Stomach (tissue), 9 donors: ENCODE results near the gene PKNOX2. TPM values are rescaled to one million over a fixed set of nuclear protein-coding genes. Genes with fewer than 3 reads are reported as not detected.

Source experiments
- DNase-seq, 2 donors: peaks; one replicate each; pipeline versions ENCODE4 v3.0.0 to v3.0.0-alpha.2; 2013 to 2019
- H3K27ac ChIP-seq, 5 donors: fragments of 200-600 bp in 4 of 5; sonication (generic) in 4 of 5; one replicate each; pipeline ENCODE4 v1.5.1; 2013 to 2019; ENCODE audit warnings: mild to moderate bottlenecking in 1 of 5, moderate library complexity in 1 of 5
- H3K27me3 ChIP-seq, 3 donors: fragments of 200-600 bp; sonication (generic); one replicate each; pipeline ENCODE4 v1.5.1; 2017 to 2019; ENCODE audit warnings: mixed run types in 1 of 3
- H3K36me3 ChIP-seq, 4 donors: fragments of 200-600 bp; sonication (generic); 1 replicate in 3 of 4; 2 replicates in 1 of 4; pipeline ENCODE4 v1.5.1; 2016 to 2019
- H3K4me1 ChIP-seq, 4 donors: fragments of 200-600 bp; sonication (generic); one replicate each; pipeline ENCODE4 v1.5.1; 2016 to 2019
- H3K4me3 ChIP-seq, 4 donors: fragments of 200-600 bp; sonication (generic) in 3 of 4; one replicate each; pipeline ENCODE4 v1.5.1; 2016 to 2019; ENCODE audit warnings: mild to moderate bottlenecking in 1 of 4
- H3K9me3 ChIP-seq, 4 donors: fragments of 200-600 bp; sonication (generic); one replicate each; pipeline ENCODE4 v1.5.1; 2016 to 2019
- CTCF ChIP-seq, 7 experiments: fragments of 450-650 bp in 4 of 7; fragments of 200-600 bp in 3 of 7; sonication (generic) in 3 of 7; IDR thresholded peaks; one replicate each; pipeline ENCODE4 v1.5.1; 2016 to 2019; ENCODE audit warnings: antibody characterized with exemption in 7 of 7, control low read depth in 2 of 7, mild to moderate bottlenecking in 1 of 7
- EP300 ChIP-seq: sonication (generic); formaldehyde crosslinking; IDR thresholded peaks from one replicate; pipeline ENCODE4 v1.6.1; 2017; ENCODE audit warnings: antibody characterized with exemption
- POLR2A ChIP-seq, 4 donors: fragments of 450-650 bp; IDR thresholded peaks; one replicate each; pipeline ENCODE4 v1.6.1; 2016; ENCODE audit warnings: antibody characterized with exemption in 4 of 4, control low read depth in 2 of 4, mild to moderate bottlenecking in 1 of 4, moderate library complexity in 1 of 4
- POLR2AphosphoS5 ChIP-seq, 3 donors: sonication (generic); formaldehyde crosslinking; IDR thresholded peaks; one replicate each; pipeline ENCODE4 v1.6.1; 2016; ENCODE audit warnings: antibody characterized with exemption in 3 of 3
- WGBS, 5 donors: extraction: QIAGEN DNeasy Blood & Tissue Kit in 3 of 5; methylation state at CpG; one replicate each; pipeline versions ENCODE4 v1.1.5 to v1.1.7; 2013 to 2018; 5-methylcytosine and 5-hydroxymethylcytosine counted together
- intact Hi-C: fragments of 100-400 bp; cut with DNase I; formaldehyde crosslinking; loops from one replicate; pipeline ENCODE4 v1.15.1; 2023; ENCODE audit warnings: low total_unique reads
- polyA plus RNA-seq, 3 donors: library from polyadenylated mRNA; stranded (reverse); fragments of 200-250 nt; gene quantifications; one replicate each; pipeline ENCODE4 v1.2.3, GENCODE V29; 2013
- total RNA-seq, 5 donors: library from RNA; depleted of rRNA; stranded (reverse); fragments of >200 nt; gene quantifications; one replicate each; pipeline versions ENCODE4 v1.1.0 to v1.2.3, GENCODE V29; 2014 to 2016
- donor health status: healthy with polysubstance abuse.
- donor health status: Bipolar disorder and iron deficiency.
- donor health status: healthy.

The PKNOX2 gene
- total and polyA plus RNA-seq, 8 donors = 0.83 to 4.9 (median 2.3) TPM; not detected in 1

GRCh38 chr11:125226706-125227105, 62.2 kb downstream of the PKNOX2 start:
- no peaks in the 10 kb centered on the region for H3K9me3 ChIP-seq
- 72 to 81% (median 73%) methylated on average over 4 of the region's 4 CpGs for WGBS, 5 donors
- TF ChIP-seq POLR2AphosphoS5 (IDR thresholded peaks at IDR 0.05) = no peak
- no peak for TF ChIP-seq CTCF (IDR thresholded peaks at IDR 0.05)
- TF ChIP-seq EP300 = no peak
- no peak for TF ChIP-seq POLR2A (IDR thresholded peaks at IDR 0.05)

GRCh38 chr11:125227151-125227550, 62.6 kb downstream of the PKNOX2 start:
- intact Hi-C loops = no loop called here
- Histone ChIP-seq H3K4me1 (peaks cover 0 to 11% (median 2%) of the 10 kb centered on the region in 4 donors), H3K27ac (no peak overlapping the region), H3K36me3 (no peaks in the 10 kb centered on the region), H3K4me3 (no peak overlapping the region), H3K9me3 (no peaks in the 10 kb centered on the region), H3K27me3 (no peaks in the 10 kb centered on the region)
- no peak for DNase-seq
- TF ChIP-seq POLR2AphosphoS5 (IDR thresholded peaks at IDR 0.05) = no peak
- no peak for TF ChIP-seq EP300
- WGBS, 5 donors = 76 to 94% (median 84%) methylated on average over 5 of the region's 5 CpGs

More at GRCh38 chr11:125226706-125227105, 62.2 kb downstream of the PKNOX2 start:
- H3K4me3 ChIP-seq = no peak overlapping the region
- intact Hi-C loops = no loop called here
- H3K27me3 ChIP-seq = no peaks in the 10 kb centered on the region
- H3K36me3 ChIP-seq = no peaks in the 10 kb centered on the region
- H3K27ac ChIP-seq = no peak overlapping the region
- DNase-seq = no peak
- peaks cover 0 to 11% (median 2%) of the 10 kb centered on the region in 4 donors for H3K4me1 ChIP-seq

GRCh38 chr11:125228445-125228844, 63.9 kb downstream of the PKNOX2 start:
- Histone ChIP-seq H3K36me3 (no peaks in the 10 kb centered on the region), H3K9me3 (no peaks in the 10 kb centered on the region), H3K4me1 (peaks cover 0 to 11% (median 2%) of the 10 kb centered on the region in 4 donors), H3K27ac (no peak overlapping the region), H3K4me3 (no peak overlapping the region), H3K27me3 (no peaks in the 10 kb centered on the region)
- DNase-seq = no peak
- 74 to 91% (median 79%) methylated on average over 4 of the region's 4 CpGs for WGBS, 5 donors
- TF ChIP-seq POLR2AphosphoS5 (IDR thresholded peaks at IDR 0.05) (no peak), EP300 (no peak), CTCF (IDR thresholded peaks at IDR 0.05) (no peak), POLR2A (IDR thresholded peaks at IDR 0.05) (no peak)
- intact Hi-C loops = no loop called here

- TF ChIP-seq EP300 (no peak), POLR2AphosphoS5 (IDR thresholded peaks at IDR 0.05) (no peak), POLR2A (IDR thresholded peaks at IDR 0.05) (no peak), CTCF (IDR thresholded peaks at IDR 0.05) (no peak)
- Histone ChIP-seq H3K9me3 (no peaks in the 10 kb centered on the region), H3K36me3 (no peaks in the 10 kb centered on the region), H3K4me1 (peaks cover 0 to 8% (median 2%) of the 10 kb centered on the region in 4 donors), H3K27ac (no peak overlapping the region), H3K27me3 (no peaks in the 10 kb centered on the region), H3K4me3 (no peak overlapping the region)
- no peak for DNase-seq
- intact Hi-C loops = no loop called here
- WGBS, 5 donors = 79 to 89% (median 82%) methylated on average over 9 of the region's 9 CpGs
These were observed 64.4 kb downstream of the PKNOX2 start for GRCh38 chr11:125228993-125229392.

- WGBS, 5 donors = 60 to 94% (median 85%) methylated on average over 2 of the region's 2 CpGs
- Histone ChIP-seq H3K36me3 (no peaks in the 10 kb centered on the region), H3K4me1 (peaks cover 0 to 1% (median 0%) of the 10 kb centered on the region in 4 donors), H3K27ac (no peak overlapping the region), H3K9me3 (no peaks in the 10 kb centered on the region), H3K4me3 (no peak overlapping the region), H3K27me3 (no peaks in the 10 kb centered on the region)
- no peak for DNase-seq
- TF ChIP-seq EP300 (no peak), CTCF (IDR thresholded peaks at IDR 0.05) (no peak), POLR2AphosphoS5 (IDR thresholded peaks at IDR 0.05) (no peak), POLR2A (IDR thresholded peaks at IDR 0.05) (no peak)
- intact Hi-C loops = no loop called here
These were observed 65.4 kb downstream of the PKNOX2 start for GRCh38 chr11:125229916-125230315.
